NOMO-1 treated with DMSO at 0.1 percent for 48 hours (cell line): Measurements from ENCODE around the gene ABCG5.
A peak's percentile ranks its signal among the peaks of the same experiment; 100 is the strongest.

ENCODE experiments used
- DNase-seq: peaks from one replicate; lab custom pipeline; 2025; ENCODE audit not compliant: unreplicated experiment; lab: John Stamatoyannopoulos, UW

ABCG5 gene

DNA sequence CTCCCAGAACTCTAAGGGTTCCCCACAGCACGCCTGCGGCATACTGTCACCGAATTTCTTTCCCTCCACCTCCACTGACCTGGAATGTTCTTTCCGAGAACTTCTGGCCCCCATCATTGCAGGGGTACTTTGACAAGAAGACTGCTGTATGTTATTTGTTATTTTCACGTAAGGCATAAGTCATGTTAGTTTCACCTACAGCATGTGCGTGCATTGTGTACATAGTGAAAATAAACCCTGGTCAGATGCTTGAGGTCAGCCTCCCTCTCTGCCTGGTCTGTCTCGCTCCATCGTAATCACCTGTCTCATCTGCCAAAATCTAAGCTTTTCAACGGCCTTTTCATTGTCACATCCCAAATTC is 4.2 kb upstream of the ABCG5 start:
- DNase-seq: no peak

DNA sequence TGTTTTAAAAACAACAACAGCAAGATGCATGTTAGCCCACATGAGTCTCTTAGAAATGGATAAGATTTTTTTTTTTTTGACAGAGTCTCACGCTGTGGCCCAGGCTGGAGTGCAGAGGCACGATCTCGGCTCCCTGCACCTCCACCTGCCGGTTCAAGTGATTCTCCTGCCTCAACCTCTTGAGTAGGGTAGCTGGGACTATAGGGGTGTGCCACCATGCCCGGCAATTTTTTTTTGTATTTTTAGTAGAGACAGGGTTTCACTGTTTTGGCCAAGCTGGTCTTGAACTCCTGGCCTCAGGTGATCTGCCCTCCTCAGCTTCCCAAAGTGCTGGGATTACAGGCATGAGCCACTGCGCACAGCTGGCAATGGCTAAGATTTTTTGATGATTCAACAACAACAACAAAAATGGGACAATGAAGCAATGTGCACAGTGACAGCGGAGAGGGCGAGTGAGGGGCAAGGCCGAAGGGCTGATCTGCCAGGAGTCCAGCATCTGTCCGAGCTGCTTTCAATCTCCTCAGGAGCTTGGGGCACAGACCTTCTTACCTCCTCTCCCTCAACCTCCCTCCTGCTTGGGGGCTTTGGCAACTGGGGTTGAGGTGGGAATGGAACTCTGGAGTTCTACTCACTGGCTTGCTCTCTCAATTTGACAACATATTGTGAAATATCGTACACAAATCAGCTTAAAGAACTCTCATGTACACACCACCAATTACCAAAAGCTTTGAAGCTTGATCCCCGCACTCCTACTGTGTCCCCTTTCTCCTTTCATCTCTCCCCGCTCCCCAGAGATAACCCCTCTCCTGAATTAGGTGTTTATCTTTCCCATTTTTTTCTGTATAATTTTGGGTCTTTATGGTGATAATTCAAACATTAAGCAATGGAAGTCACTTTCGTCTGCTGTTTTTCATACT is 3.6 kb upstream of the ABCG5 start:
- DNase-seq: no peak

DNA sequence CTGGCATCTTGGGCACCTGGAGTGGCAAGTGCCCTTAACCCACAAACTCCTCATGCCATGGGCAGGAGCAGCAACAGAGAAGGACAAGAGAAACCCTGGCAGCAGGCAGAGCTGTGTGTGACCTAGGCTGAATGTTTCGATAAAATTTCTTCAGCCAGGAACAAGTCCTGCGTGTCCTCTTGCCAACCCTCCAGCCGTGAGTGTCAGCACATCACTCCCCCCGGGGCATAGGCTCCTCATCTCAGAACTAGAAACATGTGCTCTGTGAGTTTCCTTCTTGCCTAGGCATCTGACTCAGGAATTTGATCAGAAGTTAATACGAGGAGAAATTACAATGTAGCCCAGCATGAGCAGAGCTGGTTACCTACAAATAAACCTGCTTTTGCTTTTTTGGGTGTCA is 2.3 kb upstream of the ABCG5 start:
- DNase-seq: no peak

DNA sequence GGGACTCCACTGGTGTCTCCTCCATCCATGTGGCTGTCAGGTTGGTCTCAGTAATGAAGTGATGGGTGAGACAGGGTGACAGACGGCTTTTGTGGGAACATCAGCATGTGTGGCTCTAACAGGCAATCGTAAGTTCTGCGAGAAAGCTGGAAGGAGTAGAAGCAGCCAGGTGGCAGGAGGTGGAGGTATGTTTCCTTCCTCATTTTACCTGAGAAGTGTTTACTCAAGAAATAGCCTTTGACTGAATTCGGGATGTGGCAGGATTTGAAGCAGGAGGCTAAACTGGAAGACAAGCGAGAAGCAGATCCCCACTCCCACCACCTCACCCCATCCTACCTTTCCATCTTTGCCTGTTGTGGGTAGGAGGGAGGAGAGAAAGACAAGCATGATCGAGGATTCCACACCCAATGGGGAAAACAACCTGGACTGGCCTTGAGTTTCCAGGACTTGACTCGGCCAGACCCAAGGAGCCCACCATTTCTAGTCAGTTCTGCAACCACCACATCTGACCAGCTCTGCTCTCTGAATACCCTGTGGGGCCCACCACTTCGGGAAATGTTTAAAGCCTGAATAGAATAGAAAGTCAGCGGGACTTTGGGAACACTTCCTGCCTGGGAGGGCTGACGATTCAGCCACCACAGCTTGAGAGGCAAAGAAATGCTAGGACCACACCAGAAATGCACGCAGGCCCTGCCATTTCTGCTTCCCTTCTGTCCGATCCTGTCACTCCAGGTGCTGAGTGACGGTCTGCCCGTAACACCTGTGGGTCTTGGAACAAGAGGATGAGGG is 1.3 kb upstream of the ABCG5 start:
- DNase-seq: no peak

DNA sequence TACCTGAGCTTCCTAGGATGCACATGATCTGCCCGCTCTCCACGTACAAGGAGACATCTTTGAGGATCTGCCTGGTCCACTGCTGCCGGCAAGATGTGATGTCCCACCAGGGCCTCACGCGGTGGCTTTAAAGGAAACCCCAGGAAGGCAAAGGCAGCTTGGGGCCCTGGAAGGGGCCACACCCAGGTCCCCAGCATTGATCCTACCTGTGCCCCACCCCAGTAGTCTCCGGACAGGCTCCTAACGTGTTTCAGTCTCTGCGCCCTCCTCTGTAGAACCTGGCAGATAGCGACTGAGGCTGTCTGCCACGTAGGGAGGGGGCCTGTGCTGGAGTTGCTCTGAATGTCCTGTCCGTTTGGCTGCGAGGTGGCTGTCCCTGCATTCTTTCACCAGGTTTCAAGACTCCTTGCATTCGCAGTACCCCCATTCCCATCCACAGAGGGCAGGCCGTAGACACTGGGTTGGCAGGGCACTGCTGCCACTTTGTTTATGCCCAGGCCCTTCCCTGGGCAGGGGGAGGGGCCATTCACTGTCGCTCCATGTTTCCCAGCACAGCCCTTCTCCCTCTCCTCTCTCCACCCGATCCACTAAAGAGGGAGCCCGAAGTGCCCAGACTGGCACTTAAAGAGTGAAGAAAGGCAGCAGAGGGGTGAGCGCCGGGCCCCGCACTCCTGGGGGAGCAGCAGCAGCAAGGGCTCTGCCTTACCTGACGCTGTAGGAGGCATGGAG is 644 bp downstream of the ABCG5 start:
- no peak for DNase-seq

DNA sequence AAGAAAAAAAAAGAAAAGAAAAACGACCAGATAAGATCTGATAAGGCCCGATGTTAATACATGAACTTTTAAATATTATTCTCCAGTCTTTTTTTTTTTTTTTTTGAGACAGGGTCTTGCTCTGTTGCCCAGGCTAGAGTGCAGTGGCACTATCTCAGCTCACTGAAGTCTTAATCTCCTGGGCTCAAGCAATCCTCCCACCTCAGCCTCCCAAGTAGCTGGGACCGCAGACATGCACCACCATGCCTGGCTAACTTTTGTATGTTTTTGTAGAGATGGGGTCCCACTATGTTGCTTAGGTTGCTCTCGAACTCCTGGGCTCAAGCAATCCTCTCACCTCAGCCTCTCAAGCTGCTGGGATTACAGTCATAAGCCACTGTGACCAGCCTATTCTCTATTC is 1.6 kb downstream of the ABCG5 start:
- no peak for DNase-seq

DNA sequence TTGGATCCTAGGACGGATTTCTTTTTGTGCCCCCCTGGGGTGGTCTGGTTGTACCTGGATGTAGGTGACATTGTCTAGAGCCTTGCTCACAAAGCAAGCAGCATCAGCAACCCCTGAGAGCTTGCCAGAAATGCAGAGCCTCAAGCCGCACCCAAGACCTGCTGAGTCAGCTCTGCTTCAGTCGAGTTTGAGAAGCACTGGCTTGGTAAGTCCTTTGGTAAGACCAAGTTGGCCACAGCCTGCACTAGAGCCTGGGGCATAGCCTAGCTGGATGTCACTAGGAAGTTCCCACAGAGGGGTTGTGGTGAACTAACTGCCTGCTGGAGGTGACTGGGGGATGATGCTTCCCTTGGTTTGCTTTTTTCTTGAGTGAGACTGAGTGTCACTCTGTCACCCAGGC is 6.2 kb downstream of the ABCG5 start:
- no peak for DNase-seq

DNA sequence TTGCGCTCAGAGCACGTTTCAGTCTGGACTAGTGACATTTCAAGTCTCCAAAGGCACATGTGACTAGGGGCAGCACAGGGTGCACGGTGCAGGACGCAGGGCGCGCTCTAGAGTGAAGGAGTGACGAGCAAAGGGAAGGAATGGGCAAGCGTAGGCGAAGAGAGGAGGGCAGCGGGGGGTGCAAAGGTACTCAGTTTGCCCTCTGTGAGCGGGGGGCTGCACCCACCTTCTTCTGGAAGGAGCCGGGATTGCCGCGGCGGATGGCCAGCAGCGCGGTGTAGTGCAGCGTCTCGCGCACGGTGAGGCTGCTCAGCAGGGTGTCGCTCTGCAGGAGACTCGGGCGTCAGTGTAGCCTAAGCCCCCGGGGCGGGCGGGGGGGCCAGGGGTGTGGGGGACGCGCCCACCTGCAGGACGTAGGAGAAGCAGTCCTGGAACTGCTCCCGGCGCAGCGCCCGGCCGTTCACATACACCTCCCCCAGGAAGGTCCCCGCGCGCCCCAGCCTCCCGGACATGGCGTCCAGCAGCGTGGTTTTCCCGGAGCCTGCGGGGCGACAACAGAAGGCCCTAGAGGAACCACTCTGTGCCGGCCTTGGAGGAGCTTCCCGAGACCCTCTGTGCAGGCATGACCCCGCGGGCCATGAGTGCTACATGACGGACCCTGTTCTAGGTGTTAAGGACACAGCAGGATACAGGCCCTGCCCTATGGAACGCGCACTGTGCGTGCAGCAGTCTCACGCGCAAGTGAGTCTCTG is 6.9 kb downstream of the ABCG5 start:
- no peak for DNase-seq

DNA sequence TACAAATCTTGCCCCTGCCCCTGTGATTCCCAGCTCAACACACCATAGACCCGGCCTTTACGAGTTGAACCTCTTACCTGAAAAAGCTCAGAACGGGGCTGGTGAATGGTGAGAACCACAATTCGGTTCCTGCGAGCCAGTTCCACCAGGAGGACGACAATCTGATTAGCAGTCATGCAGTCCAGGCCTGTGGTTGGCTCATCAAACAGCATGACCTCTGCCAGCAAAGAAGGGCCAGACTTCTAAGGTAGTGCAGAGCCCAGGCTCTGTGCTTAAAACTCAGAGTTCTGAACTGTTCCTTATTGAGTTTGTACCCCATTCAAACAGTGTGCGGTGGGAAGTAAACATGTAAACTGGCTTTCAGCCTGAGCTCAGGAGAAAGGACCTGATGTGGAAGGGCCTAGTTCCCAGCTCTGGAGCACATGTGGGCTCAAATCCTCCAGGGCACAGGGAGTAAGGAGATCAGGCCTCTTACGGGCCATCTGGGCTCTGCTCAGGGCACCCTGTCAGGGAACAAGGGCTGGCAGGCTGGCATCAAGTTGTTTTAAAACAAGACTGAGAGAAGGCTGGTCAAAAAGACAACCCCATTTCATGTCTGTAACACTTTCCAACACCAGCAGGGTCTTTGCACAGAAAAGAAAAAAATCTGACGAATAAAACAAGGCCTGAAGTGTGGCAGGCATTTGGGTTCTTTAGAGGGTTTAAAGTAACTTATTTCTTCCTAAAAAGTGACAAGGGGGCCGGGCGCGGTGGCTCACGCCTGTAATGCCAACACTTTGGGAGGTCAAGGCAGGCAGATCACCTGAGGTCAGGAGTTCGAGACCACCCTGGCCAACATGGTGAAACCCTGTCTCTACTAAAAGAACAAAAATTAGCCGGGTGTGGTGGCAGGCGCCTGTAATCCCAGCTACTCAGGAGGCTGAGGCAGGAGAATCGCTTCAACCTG is 12.1 kb downstream of the ABCG5 start:
- no peak for DNase-seq

DNA sequence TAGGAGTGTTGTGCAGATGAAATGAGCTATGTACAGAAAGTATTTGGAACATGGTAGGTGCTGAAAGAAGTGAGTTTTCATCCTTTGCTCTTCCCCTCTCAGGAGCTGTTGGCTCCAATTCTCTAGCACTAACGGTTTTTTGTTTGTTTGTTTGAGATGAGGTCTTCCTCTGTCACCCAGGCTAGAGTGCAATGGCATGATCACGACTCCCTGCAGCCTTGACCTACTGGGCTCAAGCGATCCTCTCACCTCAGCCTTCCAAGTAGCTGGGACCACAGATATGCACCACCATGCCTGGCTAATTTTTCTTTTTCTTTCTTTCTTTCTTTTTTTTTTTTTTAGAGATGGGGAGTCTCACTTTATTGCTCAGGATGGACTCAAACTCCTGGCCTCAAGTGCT is 12.8 kb downstream of the ABCG5 start:
- DNase-seq: no peak

DNA sequence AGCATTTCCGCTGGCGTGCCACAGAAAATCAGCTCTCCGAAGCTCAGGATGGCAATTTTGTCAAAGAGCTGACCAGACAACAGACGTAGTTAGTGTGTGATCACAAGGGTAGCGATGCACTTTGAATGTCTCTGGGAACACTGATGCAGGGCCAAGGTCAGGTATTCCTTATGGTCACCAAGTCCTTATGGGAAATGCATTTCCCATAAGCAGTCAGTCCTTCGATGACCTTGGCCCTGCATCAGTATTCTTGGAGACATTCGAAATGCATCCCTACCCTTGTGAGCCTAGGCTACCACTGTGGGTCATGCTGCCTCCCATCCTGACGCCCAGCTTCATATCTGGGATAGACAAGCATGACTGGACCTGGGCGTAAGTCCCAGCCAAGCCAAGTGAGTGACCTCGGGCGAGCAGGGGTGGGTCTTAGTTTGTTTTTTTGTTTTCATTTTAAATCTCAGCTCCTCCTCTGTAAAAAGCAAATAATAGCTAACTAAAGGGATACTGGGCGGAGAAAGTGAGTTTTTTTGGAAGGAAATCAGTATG is 13.6 kb downstream of the ABCG5 start:
- no peak for DNase-seq

DNA sequence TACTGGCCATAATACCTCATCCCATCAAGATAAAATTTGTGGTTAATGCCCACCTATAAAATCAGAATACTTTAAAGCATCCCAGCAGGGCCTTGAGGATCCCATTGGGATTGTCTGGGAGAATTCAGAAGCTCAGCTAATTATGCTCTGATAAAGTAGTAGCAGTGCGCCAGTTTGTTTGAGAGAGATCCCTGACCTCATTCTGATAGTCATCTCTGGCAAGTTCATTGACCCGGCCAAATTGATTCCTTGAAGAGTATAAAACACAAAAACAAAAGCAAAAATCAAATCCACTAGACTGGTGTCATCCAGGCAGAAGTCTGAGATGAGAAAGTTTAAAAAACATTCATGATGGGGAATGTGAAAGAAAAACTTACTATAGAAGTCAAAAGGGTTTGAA is 14.1 kb downstream of the ABCG5 start:
- DNase-seq: no peak

DNA sequence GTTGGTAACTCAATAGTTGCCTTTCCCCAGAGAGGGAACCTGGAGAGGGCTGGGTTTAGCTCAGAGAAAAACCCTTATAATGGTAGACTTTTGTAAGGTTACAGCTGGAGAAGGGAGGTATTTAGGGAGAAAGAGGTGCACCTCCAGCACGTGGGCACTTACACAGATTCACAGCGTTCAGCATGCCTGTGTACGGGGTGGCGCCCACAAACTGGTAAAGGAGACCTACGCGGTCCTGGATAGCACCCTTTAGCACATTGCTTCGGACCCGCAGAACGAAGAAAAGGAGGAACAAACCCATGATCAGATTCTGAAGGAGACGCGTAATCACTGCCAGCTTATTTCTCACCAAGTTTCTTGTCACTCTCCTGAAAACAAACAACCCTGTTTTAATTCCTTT is 14.9 kb downstream of the ABCG5 start:
- no peak for DNase-seq

DNA sequence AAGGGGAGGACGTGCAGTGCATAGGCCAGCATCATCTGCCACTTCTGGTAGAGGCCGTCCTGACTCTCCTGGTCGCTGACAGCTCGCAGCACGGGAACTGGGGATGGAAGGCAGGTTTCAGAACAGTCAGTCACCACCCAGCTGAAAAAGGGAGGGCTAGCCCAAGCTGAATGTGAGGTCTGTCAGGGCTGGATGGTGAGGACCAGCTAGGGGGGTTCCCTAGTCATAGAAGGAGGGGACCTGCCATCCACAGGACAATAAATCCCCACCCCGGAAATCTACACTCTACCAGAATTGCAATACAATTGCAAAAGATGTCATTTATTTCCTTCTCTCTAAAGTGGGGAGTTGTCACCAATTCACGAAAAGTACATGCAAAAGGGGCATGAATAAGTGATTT is 15.8 kb downstream of the ABCG5 start:
- DNase-seq: no peak

DNA sequence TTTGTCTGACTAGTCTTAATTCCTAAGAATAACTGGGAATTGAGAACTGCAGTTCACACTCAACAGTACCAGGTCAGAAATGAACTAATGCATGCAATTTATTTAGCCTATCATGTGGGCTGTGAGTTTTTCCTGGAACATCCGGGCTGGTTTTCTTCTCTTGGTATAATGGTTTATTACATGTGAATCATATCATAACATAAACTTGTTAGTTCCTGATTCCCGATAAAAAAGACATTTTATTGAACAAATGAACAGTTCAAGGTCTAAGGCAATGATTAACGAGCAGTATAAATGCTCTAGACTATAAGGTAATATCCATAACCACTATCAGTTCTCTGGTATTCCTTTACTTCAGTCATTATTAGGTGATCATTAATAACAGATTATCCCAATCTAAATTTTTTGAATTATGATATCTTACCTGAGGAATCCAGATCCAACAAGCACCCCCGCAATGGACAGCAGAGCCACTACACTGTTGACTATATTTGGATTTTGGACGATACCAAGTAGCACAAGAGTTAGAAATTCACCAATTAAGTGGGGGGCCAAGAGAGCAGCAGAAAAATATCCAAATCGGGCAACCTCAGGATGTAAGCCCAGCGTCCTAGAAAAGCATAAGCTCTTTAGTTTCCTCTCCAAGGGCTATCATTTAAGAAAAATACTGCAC is 19.0 kb downstream of the ABCG5 start:
- DNase-seq: no peak

DNA sequence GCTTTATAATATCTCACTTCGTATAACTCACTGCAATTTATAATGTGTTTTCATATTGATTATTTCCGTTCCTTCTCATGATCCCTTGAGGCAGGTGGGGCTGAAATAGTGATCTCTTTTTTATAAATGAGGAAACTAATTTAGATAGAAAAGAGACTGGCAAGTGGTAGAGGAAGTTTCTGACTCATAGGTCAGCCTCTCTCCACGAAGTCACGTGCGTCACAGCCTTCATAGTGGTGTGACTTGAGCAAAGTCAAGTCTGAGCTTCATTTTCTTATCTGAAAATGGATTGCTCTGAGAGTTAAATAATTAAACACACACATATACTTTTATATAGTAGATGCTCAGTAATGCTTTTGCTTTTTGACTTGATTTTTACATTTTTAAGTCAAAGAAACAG is 19.9 kb downstream of the ABCG5 start:
- peak; percentile 85 for DNase-seq

DNA sequence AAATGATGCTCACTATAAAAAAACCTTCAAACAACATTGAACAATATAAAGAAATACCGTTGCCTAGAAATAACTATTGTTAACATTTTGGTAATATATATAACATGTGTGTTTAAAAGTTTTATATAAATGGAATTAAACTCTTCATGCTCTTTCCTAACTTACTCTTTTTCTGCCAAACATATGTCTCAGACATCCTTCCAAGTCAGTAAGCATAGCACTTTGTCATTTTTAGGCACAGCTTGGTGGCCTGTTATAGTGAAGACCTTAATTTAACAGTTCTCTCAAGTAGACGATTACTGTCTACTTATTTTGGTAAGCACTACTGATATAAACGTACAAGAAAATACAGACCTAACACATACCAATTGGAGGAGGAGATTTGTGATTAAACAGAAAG is 23.9 kb downstream of the ABCG5 start:
- DNase-seq: no peak

DNA sequence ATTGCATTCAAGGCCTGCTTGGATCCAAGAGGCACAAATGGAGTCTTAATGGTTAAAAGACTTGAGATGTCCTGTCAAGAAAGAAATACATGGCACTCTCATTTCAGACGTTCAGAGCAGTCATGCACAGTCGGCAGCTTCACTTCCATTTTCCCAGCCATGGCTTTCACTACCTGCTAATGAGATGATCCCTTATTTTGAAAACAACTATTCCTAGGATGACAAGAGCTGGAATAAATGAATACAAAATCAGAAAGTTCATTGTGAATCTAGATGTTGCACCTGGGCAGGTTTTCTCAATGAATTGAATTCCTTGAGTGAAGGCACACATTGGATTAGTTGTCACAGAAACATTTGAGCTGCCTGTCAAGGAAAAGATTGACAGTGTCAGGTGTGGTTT is 25.7 kb downstream of the ABCG5 start:
- DNase-seq: no peak

DNA sequence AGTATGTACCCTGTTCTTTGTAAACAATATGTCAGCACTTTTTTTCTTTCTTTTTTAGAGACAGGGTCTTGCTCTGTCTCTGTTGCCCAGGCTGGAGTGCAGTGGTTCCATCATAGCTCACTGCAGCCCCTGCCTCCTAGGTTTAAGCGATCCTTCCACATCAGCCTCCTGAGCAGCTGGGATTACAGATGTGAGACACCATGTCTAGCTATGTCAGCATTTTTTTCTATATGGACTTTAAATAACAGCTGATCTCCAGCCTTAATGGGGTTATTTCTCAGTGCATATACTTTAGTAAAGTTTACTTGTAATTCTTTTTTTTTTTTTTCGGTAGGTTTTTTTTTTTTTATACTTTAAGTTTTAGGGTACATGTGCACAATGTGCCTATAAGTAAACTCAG is 26.6 kb downstream of the ABCG5 start:
- DNase-seq: no peak
